HG03575 (cell line): ENCODE data around the gene C6orf52.
"Not testable (repeated sequence)": the region's sequence is repeated elsewhere in the genome, so short reads cannot be mapped to it uniquely, and the experiment has no call there.

Experiments used
- ATAC-seq: cut with Tn5 transposase; IDR thresholded peaks from one replicate; pipeline ENCODE4 v1.9.1; 2021; ENCODE audit not compliant: unreplicated experiment, insufficient number of reproducible peaks, low FRiP score; ENCODE audit errors: extremely low read depth

C6orf52 gene

GRCh38 chr6:10719296-10719963 is 25.0 kb upstream of the C6orf52 start:
- ATAC-seq: no peak

- ATAC-seq: no peak
Measured at GRCh38 chr6:10713962-10714361, 19.5 kb upstream of the C6orf52 start.

- no peak for ATAC-seq
Measured at GRCh38 chr6:10696655-10697054, 2.2 kb upstream of the C6orf52 start.

- no peak for ATAC-seq
Measured at GRCh38 chr6:10695086-10695657, 756 bp upstream of the C6orf52 start.

DNA sequence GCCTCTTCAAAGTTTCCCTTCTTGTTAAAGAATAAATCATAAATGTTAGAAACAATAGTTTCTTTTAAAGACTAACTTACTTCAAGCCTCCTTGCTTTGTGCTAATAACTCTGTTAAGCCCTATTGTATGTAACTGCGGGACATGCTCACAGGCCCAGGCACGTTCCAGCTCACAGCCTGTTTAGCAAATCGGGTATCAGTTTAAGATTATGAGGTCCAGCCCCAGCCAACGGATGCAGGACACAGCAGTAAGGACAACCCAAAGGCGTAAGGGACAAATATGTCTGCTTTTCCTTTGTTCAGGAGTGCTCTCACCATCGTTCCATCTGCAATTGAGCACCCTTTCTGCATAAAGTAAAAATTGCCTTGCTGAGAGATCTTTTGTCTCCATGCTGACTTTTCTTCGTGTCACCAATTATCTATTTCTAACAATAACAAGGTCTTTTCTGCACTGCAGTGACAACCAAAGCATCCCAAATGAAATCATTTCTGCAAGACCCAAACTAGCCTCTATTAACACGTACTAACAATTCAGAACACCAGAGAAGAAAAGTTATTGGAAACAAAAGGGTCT is 1.4 kb downstream of the C6orf52 start:
- no peak for ATAC-seq

- ATAC-seq: no peak
Measured at GRCh38 chr6:10690651-10691445, 3.6 kb downstream of the C6orf52 start.

- no peak for ATAC-seq
Measured at GRCh38 chr6:10687582-10687981, 6.8 kb downstream of the C6orf52 start.

GRCh38 chr6:10686901-10687300 is 7.5 kb downstream of the C6orf52 start:
- no peak for ATAC-seq

GRCh38 chr6:10685092-10685915 is 9.1 kb downstream of the C6orf52 start:
- ATAC-seq: no peak

DNA sequence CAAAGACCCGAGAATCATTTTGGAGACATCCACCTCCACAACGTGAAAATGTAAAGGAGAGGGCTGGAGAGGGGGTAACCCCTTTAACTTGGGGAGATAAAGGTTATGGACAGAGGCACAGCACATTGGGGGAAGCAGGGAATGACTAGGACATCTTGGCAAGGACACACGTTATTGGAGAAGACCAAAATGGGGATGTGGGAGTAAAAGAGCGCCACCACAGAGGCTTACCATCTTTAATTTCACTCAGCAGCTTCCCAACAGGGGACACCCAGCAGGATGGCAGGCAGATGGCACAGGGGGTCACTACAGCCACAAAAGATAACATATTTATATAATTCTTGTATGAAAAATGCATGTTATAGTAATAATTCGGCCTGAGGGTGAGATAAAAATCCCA is 9.8 kb downstream of the C6orf52 start:
- ATAC-seq: no peak

DNA sequence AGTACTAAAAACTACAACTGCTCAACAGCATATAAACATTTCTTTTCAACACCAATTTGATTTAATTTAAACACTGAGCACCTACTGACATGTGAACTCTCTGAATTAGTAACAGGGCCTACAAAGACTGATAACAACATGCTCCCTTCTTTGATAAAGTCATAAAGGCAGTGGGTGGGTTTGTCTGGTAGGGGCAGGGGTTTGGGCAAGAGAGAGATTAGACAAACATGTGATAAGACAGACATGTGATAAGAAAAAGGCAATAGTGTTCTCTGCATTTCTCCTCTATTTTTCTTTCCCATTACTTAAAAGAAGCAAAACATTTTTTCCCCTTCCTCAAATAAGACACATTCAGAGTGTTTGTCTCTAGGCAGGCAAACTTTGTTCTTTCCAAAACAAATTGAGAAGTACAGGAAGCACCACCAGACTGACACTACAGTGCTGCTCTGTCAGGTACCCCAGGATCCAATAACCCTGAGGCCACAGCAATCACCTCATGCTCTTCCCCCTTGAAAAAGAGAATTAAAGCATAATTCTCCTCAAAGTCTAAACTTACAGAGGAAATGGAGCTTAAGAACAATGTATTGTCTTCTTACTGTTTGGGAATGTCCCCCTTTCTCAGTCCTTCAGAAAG is 11.9 kb downstream of the C6orf52 start:
- no peak for ATAC-seq

DNA sequence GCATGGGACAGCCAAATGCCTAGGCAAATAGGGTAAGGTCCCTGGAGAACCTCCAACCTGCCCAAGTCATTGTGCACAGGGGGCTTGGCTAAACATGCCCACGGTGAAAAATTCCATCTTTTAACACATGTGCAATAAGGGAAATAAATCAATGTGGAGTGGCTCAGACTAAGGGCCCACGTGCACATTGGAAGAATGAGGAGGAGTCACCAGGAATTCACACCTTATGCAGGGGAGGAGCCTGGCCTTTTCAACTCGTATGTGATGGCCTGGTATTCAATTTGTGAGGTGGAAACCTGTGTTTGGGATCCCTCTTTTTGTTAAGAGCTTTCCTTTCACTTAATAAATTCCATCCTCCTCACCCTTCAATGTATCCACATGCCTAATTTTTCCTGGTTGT is 12.6 kb downstream of the C6orf52 start:
- no peak for ATAC-seq

DNA sequence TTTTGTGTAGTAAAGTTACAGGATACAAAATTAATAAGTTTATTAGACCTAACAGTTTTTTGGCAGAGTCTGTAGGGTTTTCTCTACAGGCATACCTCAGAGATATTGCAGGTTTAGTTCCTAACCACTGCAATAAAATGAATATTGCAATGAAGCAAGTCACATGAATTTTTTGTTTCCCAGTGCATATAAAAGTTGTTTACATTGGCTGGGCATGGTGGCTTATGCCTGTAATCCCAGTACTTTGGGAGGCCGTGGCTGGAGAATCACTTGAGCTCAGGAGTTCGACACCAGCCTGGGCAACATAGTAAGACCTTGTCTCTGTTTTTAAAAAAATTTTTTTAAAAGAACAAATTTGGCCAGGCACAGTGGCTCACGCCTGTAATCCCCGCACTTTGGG is 16.0 kb downstream of the C6orf52 start:
- no peak for ATAC-seq

GRCh38 chr6:10676403-10676802 is 18.0 kb downstream of the C6orf52 start:
- no peak for ATAC-seq

DNA sequence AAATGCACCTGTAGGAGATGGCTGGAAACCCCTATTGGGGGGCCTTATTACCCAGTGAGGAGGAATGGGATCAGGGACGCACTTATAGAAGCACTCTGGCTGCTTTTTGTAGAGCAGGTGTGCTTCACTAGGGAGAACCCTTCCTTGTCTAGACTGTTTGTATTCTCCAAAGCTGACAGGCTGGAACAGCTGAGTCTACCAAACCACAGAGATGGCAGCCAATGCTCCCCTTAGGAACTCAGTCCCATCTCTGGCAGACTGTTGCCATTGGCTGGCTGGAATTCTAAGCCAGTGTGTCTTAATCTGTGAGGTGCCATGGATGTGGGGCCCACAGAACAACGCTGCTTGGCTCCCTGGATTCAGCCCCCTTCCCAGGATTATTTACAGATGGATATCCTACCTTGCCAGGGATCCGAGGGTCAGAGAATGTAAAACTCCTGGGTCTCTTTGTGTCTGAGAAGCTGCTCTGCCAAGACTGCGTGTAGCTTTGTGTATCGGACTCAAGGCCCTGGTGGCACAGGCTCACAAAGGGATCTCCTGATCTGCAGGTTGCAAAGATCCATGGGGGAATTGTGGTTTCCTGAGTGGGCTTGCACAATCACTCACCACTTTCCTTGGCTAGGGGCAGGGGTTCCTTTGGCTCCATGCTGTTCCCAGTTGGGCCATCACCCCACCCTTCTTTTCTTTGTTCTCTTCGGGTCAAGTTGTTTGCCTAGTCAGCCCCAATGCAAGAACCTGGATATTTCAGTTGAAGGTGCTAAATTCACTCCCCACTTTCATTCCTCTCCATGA is 26.1 kb downstream of the C6orf52 start:
- ATAC-seq: no peak

GRCh38 chr6:10665595-10665994 is 28.8 kb downstream of the C6orf52 start:
- not testable (repeated sequence) for ATAC-seq

- no peak for ATAC-seq
Measured at GRCh38 chr6:10662742-10663141, 31.7 kb downstream of the C6orf52 start.

DNA sequence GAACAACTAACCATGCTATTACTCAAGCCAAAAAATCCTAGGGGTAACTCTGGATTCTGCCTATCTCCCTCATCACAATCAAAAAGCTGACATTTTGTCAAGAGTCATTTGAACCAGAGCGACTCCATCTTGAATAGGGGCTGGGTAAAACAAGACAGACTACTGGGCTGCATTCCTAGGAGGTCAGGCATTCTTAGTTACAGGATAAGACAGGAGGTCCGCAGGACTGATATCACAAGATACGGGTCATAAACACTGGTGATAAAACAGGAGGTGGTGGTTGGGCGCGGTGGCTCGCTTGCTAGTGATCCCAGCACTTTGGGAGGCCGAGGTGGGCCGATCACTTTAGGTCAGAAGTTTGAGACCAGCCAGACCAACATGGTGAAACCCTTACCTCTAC is 32.2 kb downstream of the C6orf52 start:
- ATAC-seq: no peak
